ENCODE measurements around the gene DZIP3. TPM values are rescaled to one million over a fixed set of nuclear protein-coding genes. Genes with fewer than 3 reads are reported as not detected.

Gene DZIP3
- total RNA-seq, 4 donors from 2014 or later = 3.6 to 7.7 (median 3.9) TPM

GRCh38 chr3:108718454-108718853 lies 128.9 kb downstream of the DZIP3 start:
- no peaks in the 10 kb centered on the region for H3K9me3 ChIP-seq
- no peaks in the 10 kb centered on the region for H3K27me3 ChIP-seq
- no peaks in the 10 kb centered on the region for H3K36me3 ChIP-seq
- TF ChIP-seq EP300 (IDR thresholded peaks at IDR 0.05) = no peak
- no peak overlapping the region for H3K27ac ChIP-seq
- no peaks in the 10 kb centered on the region for H3K4me1 ChIP-seq
- 46% methylated on average over 2 of the region's 2 CpGs for WGBS
- no peak overlapping the region for H3K4me3 ChIP-seq
- no peak for DNase-seq (ENCODE audit: low spot score in 2 of 2)

GRCh38 chr3:108719178-108719806 lies 129.8 kb downstream of the DZIP3 start:
- H3K4me1 ChIP-seq = no peaks in the 10 kb centered on the region
- no peak overlapping the region for H3K4me3 ChIP-seq
- TF ChIP-seq EP300 (IDR thresholded peaks at IDR 0.05) (no peak), CTCF (IDR thresholded peaks at IDR 0.05) (no peak), POLR2A (IDR thresholded peaks at IDR 0.05) (no peak), POLR2AphosphoS5 (IDR thresholded peaks at IDR 0.05) (no peak)
- no peaks in the 10 kb centered on the region for H3K9me3 ChIP-seq
- no peak for DNase-seq (ENCODE audit: low spot score in 2 of 2)
- WGBS = 24% methylated on average over 2 of the region's 2 CpGs
- no peaks in the 10 kb centered on the region for H3K36me3 ChIP-seq
- H3K27me3 ChIP-seq = no peaks in the 10 kb centered on the region
- H3K27ac ChIP-seq = no peak overlapping the region

- no peaks in the 10 kb centered on the region for H3K9me3 ChIP-seq
- TF ChIP-seq EP300 (IDR thresholded peaks at IDR 0.05) (no peak), POLR2AphosphoS5 (IDR thresholded peaks at IDR 0.05) (no peak)
- no peaks in the 10 kb centered on the region for H3K36me3 ChIP-seq
- H3K4me3 ChIP-seq = no peak overlapping the region
- no peaks in the 10 kb centered on the region for H3K27me3 ChIP-seq
- WGBS = 88% methylated on average over 1 of the region's 1 CpG
- DNase-seq (ENCODE audit: low spot score in 2 of 2) = no peak
- no peak overlapping the region for H3K27ac ChIP-seq
- H3K4me1 ChIP-seq = no peaks in the 10 kb centered on the region
These were observed 133.2 kb downstream of the DZIP3 start for GRCh38 chr3:108722724-108723123.

DNA sequence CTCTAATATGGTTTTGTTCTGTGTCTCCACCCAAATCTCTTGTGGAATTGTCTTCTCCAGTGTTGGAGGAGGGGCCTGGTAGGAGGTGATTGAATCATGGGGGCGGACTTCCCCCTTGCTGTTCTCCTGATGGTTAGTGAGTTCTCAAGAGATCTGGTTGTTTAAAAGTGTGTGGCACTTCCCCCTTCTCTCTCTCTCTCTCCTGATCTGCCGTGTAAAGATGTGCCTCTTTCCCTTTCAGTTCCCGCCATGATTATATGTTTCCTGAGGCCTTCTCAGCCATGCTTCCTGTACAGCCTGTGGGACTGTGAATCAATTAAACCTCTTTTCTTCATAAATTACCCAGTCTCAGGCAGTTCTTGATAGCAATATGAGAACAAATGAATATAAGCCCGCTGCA lies 134.6 kb downstream of the DZIP3 start:
- Histone ChIP-seq H3K36me3 (no peaks in the 10 kb centered on the region), H3K27me3 (no peaks in the 10 kb centered on the region), H3K4me3 (no peak overlapping the region), H3K9me3 (no peaks in the 10 kb centered on the region), H3K27ac (no peak overlapping the region), H3K4me1 (no peaks in the 10 kb centered on the region)
- TF ChIP-seq POLR2A (IDR thresholded peaks at IDR 0.05) (no peak), POLR2AphosphoS5 (IDR thresholded peaks at IDR 0.05) (no peak), CTCF (IDR thresholded peaks at IDR 0.05) (no peak), EP300 (IDR thresholded peaks at IDR 0.05) (no peak)
- no peak for DNase-seq (ENCODE audit: low spot score in 2 of 2)
- WGBS = 73% methylated on average over 4 of the region's 4 CpGs

DNA sequence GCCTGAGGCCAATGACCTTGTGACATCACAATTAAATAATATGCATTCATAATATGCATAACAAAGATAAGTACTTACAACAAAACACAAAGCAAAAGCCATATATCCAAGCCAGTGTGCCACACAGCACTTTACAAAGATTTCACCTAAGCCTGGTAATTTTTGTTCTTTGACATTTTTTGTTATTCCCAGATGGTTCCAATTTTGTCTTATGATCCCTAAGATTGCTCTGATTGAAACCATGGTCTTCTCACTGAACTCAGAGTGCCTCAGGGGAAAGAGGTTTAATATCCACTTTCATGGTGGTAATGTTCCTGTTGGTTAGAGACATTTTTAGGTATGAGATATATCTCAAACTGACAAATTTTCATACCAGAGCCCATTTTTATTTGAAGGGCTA lies 138.6 kb downstream of the DZIP3 start:
- no peaks in the 10 kb centered on the region for H3K4me1 ChIP-seq
- H3K9me3 ChIP-seq = no peaks in the 10 kb centered on the region
- H3K27ac ChIP-seq = no peak overlapping the region
- H3K4me3 ChIP-seq = no peak overlapping the region
- TF ChIP-seq CTCF (IDR thresholded peaks at IDR 0.05) = no peak
- no peak for TF ChIP-seq POLR2A (IDR thresholded peaks at IDR 0.05)
- no peak for TF ChIP-seq EP300 (IDR thresholded peaks at IDR 0.05)
- TF ChIP-seq POLR2AphosphoS5 (IDR thresholded peaks at IDR 0.05) = no peak
- H3K27me3 ChIP-seq = no peaks in the 10 kb centered on the region
- no peaks in the 10 kb centered on the region for H3K36me3 ChIP-seq
- DNase-seq (ENCODE audit: low spot score in 2 of 2) = no peak

DNA sequence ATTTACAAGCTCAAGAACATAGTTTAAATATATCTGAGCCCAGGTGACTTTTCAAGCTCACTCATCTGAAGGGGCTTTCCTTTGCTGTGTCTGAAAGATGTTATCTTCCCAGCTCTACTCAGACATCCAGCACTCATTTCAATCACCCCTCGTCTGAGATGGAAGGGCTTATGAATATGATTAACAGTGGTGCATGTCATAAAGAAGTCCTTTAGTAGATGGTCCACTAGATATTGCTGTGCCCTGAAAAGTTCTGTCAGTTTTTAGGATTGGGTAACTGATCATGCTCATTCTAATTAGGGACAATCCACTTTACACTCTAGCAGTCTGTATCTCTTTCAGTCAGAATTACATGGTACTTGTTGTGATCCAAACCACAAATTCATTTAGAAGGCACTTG lies 139.4 kb downstream of the DZIP3 start:
- no peaks in the 10 kb centered on the region for H3K9me3 ChIP-seq
- H3K27me3 ChIP-seq = no peaks in the 10 kb centered on the region
- TF ChIP-seq CTCF (IDR thresholded peaks at IDR 0.05) (no peak), POLR2A (IDR thresholded peaks at IDR 0.05) (no peak), EP300 (IDR thresholded peaks at IDR 0.05) (no peak), POLR2AphosphoS5 (IDR thresholded peaks at IDR 0.05) (no peak)
- H3K4me1 ChIP-seq = no peaks in the 10 kb centered on the region
- no peak overlapping the region for H3K4me3 ChIP-seq
- no peak for DNase-seq (ENCODE audit: low spot score in 2 of 2)
- no peak overlapping the region for H3K27ac ChIP-seq
- WGBS = 33% methylated on average over 1 of the region's 1 CpG
- no peaks in the 10 kb centered on the region for H3K36me3 ChIP-seq
